ENCODE measurements around the gene RAB9A.

- TF ChIP-seq CTCF (conservative IDR thresholded peaks at IDR 0.05; ENCODE audit: low read depth, low read length), result no peak
- no peak for TF ChIP-seq EZH2 (IDR thresholded peaks at IDR 0.05; ENCODE audit: borderline replicate concordance, low read depth, low read length, poor library complexity, severe bottlenecking)
Measured at GRCh38 chrX:13650318-13650717, 38.6 kb upstream of the RAB9A start.
